Peyer's patch (tissue), 4 donors: ENCODE results near the gene QRFPR. TPM values are rescaled to one million over a fixed set of nuclear protein-coding genes. Genes with fewer than 3 reads are reported as not detected.
A peak's percentile ranks its signal among the peaks of the same experiment; 100 is the strongest.
"Not testable (repeated sequence)": the region's sequence is repeated elsewhere in the genome, so short reads cannot be mapped to it uniquely, and the experiment has no call there.

Source experiments
- DNase-seq, 3 donors: peaks; one replicate each; pipeline ENCODE4 v3.0.0-alpha.2; 2017 to 2019
- H3K27ac ChIP-seq, 4 donors: fragments of 200-600 bp; sonication (generic); one replicate each; pipeline ENCODE4 v1.5.1; 2016 to 2019
- H3K27me3 ChIP-seq, 2 donors: fragments of 200-600 bp; sonication (generic); one replicate each; pipeline ENCODE4 v1.5.1; 2019
- H3K36me3 ChIP-seq, 3 donors: fragments of 200-600 bp; sonication (generic); one replicate each; pipeline ENCODE4 v1.5.1; 2016 to 2019
- H3K4me1 ChIP-seq, 4 donors: fragments of 200-600 bp; sonication (generic); one replicate each; pipeline ENCODE4 v1.5.1; 2016 to 2019
- H3K4me3 ChIP-seq, 4 donors: fragments of 200-600 bp; sonication (generic); 1 replicate in 3 of 4; 2 replicates in 1 of 4; pipeline ENCODE4 v1.5.1; 2016 to 2019; ENCODE audit warnings: mild to moderate bottlenecking in 1 of 4
- H3K9me3 ChIP-seq, 4 donors: fragments of 200-600 bp; sonication (generic); one replicate each; pipeline ENCODE4 v1.5.1; 2016 to 2019; ENCODE audit warnings: mild to moderate bottlenecking in 1 of 4
- CTCF ChIP-seq, 6 experiments: fragments of 450-650 bp in 4 of 6; fragments of 200-600 bp in 2 of 6; sonication (generic) in 1 of 6; IDR thresholded peaks; one replicate each; pipeline ENCODE4 v1.5.1; 2017 to 2019; ENCODE audit warnings: antibody characterized with exemption in 6 of 6, mild to moderate bottlenecking in 3 of 6, moderate library complexity in 1 of 6
- POLR2A ChIP-seq, 2 donors: fragments of 450-650 bp; IDR thresholded peaks; one replicate each; pipeline ENCODE4 v1.5.1; 2017; ENCODE audit warnings: antibody characterized with exemption in 2 of 2, mild to moderate bottlenecking in 2 of 2, moderate library complexity in 2 of 2
- total RNA-seq, 4 donors: library from RNA; depleted of rRNA; stranded (reverse); fragments of >200 nt; gene quantifications; one replicate each; pipeline ENCODE4 v1.1.0, GENCODE V29; 2016

Gene QRFPR
- not detected for total RNA-seq

GRCh38 chr4:121380776-121381462, at the start of gene QRFPR:
Gene QRFPR (minus strand): TSS chr4:121381018. CDS start chr4:121380647, 371 bp downstream.
- TF ChIP-seq CTCF (IDR thresholded peaks at IDR 0.05) (no peak), POLR2A (IDR thresholded peaks at IDR 0.05) (no peak)
- Histone ChIP-seq H3K27ac (no peak within 1 kb of the TSS), H3K27me3 (no peaks in the 10 kb centered on the region), H3K4me1 (peaks cover 0 to 7% (median 0%) of the 10 kb centered on the region in 4 donors), H3K36me3 (no peaks in the 10 kb centered on the region), H3K9me3 (no peaks in the 10 kb centered on the region), H3K4me3 (peak within 1 kb of the TSS in 1 of 4 donors; percentile 37)
- no peak for DNase-seq

DNA sequence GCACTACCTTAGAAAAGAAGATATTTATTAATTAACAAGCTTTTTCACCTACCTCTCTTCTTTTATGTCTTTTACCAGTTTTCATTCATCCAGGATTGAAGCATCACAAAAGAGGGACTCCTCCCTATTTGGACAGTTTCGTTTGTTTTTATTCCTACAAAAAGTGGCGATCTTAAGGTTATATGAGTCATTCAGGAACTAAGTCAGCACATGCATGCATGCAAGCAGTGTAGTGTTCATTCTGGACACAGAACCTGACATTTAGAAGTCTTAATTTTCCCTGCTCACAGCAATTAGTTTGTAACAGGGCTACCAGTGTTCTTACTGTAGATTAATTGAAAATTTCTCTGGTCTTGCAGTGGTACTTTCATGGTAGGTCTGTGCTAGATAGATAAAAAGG, 47.9 kb upstream of the QRFPR start:
- no peak overlapping the region for H3K4me3 ChIP-seq
- no peaks in the 10 kb centered on the region for H3K9me3 ChIP-seq
- DNase-seq: no peak
- no peak for TF ChIP-seq POLR2A (IDR thresholded peaks at IDR 0.05)
- TF ChIP-seq CTCF (IDR thresholded peaks at IDR 0.05): no peak
- H3K27me3 ChIP-seq: no peaks in the 10 kb centered on the region
- H3K27ac ChIP-seq: no peak overlapping the region
- no peaks in the 10 kb centered on the region for H3K36me3 ChIP-seq
- H3K4me1 ChIP-seq: no peaks in the 10 kb centered on the region

GRCh38 chr4:121421594-121421993, 40.8 kb upstream of the QRFPR start:
- no peak overlapping the region for H3K27ac ChIP-seq
- no peaks in the 10 kb centered on the region for H3K36me3 ChIP-seq
- TF ChIP-seq CTCF (IDR thresholded peaks at IDR 0.05) (no peak), POLR2A (IDR thresholded peaks at IDR 0.05) (no peak)
- H3K4me1 ChIP-seq: no peaks in the 10 kb centered on the region
- H3K9me3 ChIP-seq: no peaks in the 10 kb centered on the region
- DNase-seq: no peak
- no peak overlapping the region for H3K4me3 ChIP-seq
- no peaks in the 10 kb centered on the region for H3K27me3 ChIP-seq

- TF ChIP-seq POLR2A (IDR thresholded peaks at IDR 0.05): no peak
- no peak for TF ChIP-seq CTCF (IDR thresholded peaks at IDR 0.05)
- Histone ChIP-seq H3K27me3 (no peaks in the 10 kb centered on the region), H3K4me3 (no peak overlapping the region), H3K27ac (no peak overlapping the region), H3K9me3 (no peaks in the 10 kb centered on the region), H3K36me3 (no peaks in the 10 kb centered on the region), H3K4me1 (no peaks in the 10 kb centered on the region)
- DNase-seq: no peak
Measured at GRCh38 chr4:121411151-121411744, 30.4 kb upstream of the QRFPR start.

GRCh38 chr4:121408567-121408966, 27.7 kb upstream of the QRFPR start:
- H3K36me3 ChIP-seq, H3K4me1 ChIP-seq, H3K27ac ChIP-seq, H3K4me3 ChIP-seq, H3K9me3 ChIP-seq, H3K27me3 ChIP-seq, DNase-seq: not testable (repeated sequence)

DNA sequence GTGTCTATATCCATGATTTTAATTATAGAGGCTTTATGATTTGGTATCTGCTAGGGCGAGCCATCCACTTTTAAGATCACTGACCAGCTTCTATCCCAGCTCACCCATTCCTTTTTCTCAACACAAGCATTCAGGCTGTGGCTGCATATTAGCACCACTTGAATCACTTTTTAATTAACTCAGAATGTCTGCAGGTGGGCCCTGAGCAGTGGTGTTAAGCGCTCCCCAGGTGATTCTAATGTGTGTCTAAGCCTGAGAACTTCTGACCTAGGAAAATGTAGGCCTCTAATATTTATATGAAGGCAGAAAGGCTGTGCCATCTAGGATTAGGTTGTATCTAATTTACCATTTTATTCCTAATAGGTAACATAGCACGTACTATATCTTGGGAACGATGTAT, 19.8 kb upstream of the QRFPR start:
- Histone ChIP-seq H3K27me3 (no peaks in the 10 kb centered on the region), H3K27ac (no peak overlapping the region), H3K36me3 (no peaks in the 10 kb centered on the region), H3K4me3 (no peak overlapping the region), H3K4me1 (no peaks in the 10 kb centered on the region), H3K9me3 (no peaks in the 10 kb centered on the region)
- DNase-seq: no peak
- TF ChIP-seq POLR2A (IDR thresholded peaks at IDR 0.05) (no peak), CTCF (IDR thresholded peaks at IDR 0.05) (no peak)
